ENCODE data around the gene RNF43. TPM values are rescaled to one million over a fixed set of nuclear protein-coding genes. Genes with fewer than 3 reads are reported as not detected.

The RNF43 gene
- total RNA-seq = under 1 TPM; 0.43 to 0.92 (median 0.73) TPM

- Mint-ChIP-seq H3K4me1 (ENCODE audit: low read depth) (peaks cover 23% of the 10 kb centered on the region), H3K27me3 (ENCODE audit: low read depth) (no peaks in the 10 kb centered on the region), H3K9me3 (no peaks in the 10 kb centered on the region), H3K36me3 (ENCODE audit: insufficient read depth) (no peaks in the 10 kb centered on the region), H3K4me3 (no peak within 1 kb of the TSS)
- peak; percentile 84 for DNase-seq
- ATAC-seq = peak; percentile 99 to 100
Measured at GRCh38 chr17:58417300-58418092, at the start of gene RNF43. TSS of gene RNF43 (minus strand) at chr17:58417534. CDS start at chr17:58415577, 1,957 bp downstream.

DNA sequence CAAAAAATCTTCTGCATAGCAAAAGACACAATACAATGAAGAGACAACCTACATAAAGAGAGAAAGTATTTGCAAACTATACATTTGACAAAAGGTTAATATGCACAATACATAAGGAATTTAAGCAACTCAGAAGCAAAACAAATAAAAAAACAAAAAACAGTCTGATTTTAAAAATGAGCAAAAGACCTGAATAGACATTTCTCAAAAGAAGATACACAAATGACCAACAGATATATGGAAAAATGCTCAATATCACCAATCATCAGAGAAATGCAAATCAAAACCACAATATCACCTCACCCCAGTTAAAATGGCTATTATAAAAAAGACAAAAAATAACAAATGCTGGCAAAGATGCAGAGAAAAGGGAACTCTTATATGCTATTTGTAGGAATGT lies 38.2 kb upstream of the RNF43 start:
- no peak for DNase-seq
- Mint-ChIP-seq H3K4me3 (no peak overlapping the region), H3K4me1 (ENCODE audit: low read depth) (no peaks in the 10 kb centered on the region), H3K27me3 (ENCODE audit: low read depth) (no peaks in the 10 kb centered on the region), H3K9me3 (no peaks in the 10 kb centered on the region), H3K36me3 (ENCODE audit: insufficient read depth) (peaks cover 10% of the 10 kb centered on the region)
- no peak for ATAC-seq

DNA sequence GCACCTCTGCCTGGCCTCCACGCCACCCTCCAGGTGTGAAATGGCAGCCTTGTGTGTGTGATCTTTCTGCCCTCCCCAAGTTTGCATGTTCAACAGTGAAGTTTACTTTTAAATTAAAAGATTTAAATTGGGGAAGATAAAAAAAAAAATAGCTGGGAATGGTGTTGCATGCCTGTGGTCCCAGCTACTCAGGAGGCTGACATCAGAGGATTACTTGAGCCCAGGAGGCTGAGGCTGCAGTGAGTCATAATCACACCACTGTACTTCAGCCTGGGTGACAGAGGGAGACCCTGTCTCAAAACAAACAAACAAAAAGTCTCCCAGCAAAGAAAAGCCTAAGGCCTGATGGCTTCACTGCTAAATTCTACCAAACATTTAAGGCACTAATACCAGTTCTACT lies 35.4 kb upstream of the RNF43 start:
- ATAC-seq (no peak), DNase-seq (no peak)
- Mint-ChIP-seq H3K36me3 (ENCODE audit: insufficient read depth) (peaks cover 12% of the 10 kb centered on the region), H3K4me1 (ENCODE audit: low read depth) (no peaks in the 10 kb centered on the region), H3K9me3 (no peaks in the 10 kb centered on the region), H3K4me3 (no peak overlapping the region), H3K27me3 (ENCODE audit: low read depth) (no peaks in the 10 kb centered on the region)

DNA sequence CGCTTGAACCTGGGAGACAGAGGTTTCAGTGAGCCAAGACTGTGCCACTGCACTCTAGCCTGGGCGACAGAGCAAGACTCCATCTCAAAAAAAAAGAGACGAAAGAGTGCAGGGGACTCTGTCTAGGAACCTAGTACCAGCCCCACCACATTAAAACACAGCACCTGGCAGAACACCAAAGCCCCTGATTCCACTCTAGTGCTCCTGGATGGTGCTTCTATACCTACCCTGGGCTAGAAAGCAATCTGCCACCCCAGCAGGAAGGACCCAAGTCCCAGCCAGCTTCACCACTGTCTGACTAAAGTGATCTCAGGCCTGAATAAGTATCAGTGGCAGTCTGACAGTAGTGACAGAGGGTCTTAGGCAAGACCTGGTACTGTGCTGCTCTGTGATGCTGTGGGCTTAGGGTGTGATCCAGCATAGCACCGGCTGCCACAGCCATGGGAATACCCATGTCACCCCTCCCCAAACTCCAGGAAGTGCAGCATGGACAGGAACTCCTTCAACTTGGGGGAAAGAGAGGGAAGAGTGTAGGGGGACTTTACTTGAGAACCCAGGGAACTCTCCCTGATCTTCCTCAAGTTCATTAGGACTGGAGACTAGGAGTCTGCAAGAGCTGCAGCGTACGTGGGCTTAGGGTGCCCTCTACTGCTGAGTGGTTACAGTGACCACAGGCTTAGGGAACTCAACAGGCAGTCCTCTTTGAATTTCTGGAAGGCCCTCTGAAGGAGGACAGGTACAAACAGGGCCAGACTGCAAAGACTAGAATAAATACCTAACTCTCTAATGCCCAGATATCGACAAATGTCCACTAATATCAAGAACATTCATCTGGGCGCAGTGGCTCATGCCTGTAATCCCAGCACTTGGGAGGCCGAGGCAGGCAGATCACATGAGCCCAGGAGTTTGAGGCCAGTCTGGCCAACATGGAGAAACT lies 30.0 kb upstream of the RNF43 start:
- peak; percentile 46 for DNase-seq
- Mint-ChIP-seq H3K4me1 (ENCODE audit: low read depth) (peaks cover 8% of the 10 kb centered on the region), H3K27me3 (ENCODE audit: low read depth) (no peaks in the 10 kb centered on the region), H3K9me3 (no peaks in the 10 kb centered on the region), H3K36me3 (ENCODE audit: insufficient read depth) (peaks cover 11% of the 10 kb centered on the region), H3K4me3 (no peak overlapping the region)
- peak; percentile 88 for ATAC-seq

DNA sequence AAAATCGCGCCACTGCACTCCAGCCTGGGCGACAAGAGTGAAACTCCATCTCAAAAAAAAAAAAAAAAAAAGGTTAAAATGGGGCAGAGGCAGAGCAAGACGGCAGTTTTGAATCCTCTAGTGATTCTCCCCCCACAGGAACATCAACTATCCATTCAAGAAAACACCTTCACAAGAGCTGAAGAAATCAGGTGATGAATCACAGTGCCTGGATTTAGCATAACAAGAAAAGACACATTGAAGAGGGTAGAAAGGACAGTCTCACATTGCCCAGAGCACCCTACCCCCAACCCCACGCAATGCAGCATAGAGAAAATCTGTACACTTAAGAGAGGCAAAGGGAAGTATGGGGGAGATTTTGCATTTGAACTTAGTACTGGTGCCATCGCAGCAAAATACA lies 28.8 kb upstream of the RNF43 start:
- Mint-ChIP-seq H3K36me3 (ENCODE audit: insufficient read depth) (peaks cover 9% of the 10 kb centered on the region), H3K4me3 (no peak overlapping the region), H3K27me3 (ENCODE audit: low read depth) (no peaks in the 10 kb centered on the region), H3K9me3 (no peaks in the 10 kb centered on the region), H3K4me1 (ENCODE audit: low read depth) (peaks cover 8% of the 10 kb centered on the region)
- no peak for ATAC-seq
- DNase-seq = no peak

- Mint-ChIP-seq H3K27me3 (ENCODE audit: low read depth) (no peaks in the 10 kb centered on the region), H3K36me3 (ENCODE audit: insufficient read depth) (peaks cover 7% of the 10 kb centered on the region), H3K4me1 (ENCODE audit: low read depth) (no peaks in the 10 kb centered on the region), H3K4me3 (no peak overlapping the region), H3K9me3 (no peaks in the 10 kb centered on the region)
- ATAC-seq = no peak
- DNase-seq = no peak
Measured at GRCh38 chr17:58436805-58437239, 19.5 kb upstream of the RNF43 start.

GRCh38 chr17:58436245-58436644 lies 18.9 kb upstream of the RNF43 start:
- Mint-ChIP-seq H3K9me3 (no peaks in the 10 kb centered on the region), H3K27me3 (ENCODE audit: low read depth) (no peaks in the 10 kb centered on the region), H3K4me1 (ENCODE audit: low read depth) (no peaks in the 10 kb centered on the region), H3K4me3 (no peak overlapping the region), H3K36me3 (ENCODE audit: insufficient read depth) (peaks cover 7% of the 10 kb centered on the region)
- no peak for ATAC-seq
- DNase-seq = no peak

- no peaks in the 10 kb centered on the region for H3K9me3 Mint-ChIP-seq
- no peaks in the 10 kb centered on the region for H3K27me3 Mint-ChIP-seq (ENCODE audit: low read depth)
- no peak for DNase-seq
- H3K4me3 Mint-ChIP-seq = no peak overlapping the region
- peaks cover 15% of the 10 kb centered on the region for H3K36me3 Mint-ChIP-seq (ENCODE audit: insufficient read depth)
- ATAC-seq = no peak
- no peaks in the 10 kb centered on the region for H3K4me1 Mint-ChIP-seq (ENCODE audit: low read depth)
Measured at GRCh38 chr17:58432806-58433573, 15.7 kb upstream of the RNF43 start.

DNA sequence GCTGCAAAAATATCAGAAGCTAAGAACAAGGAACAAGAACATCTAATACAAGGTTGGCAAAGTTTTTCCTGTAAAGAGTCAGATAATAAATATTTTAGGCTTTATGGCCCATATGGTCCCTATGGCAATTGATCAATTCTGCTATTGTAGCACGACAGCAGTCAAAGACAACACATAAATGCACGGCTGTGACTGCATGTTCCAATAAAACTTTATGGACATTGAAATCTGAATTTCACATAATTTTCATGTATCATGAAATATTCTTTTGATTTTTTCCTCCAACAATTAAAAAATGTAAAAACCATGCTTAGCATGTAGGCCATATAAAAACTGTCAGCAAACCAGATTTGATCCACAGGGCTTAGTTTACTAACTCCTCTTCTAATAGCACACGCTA lies 10.5 kb upstream of the RNF43 start:
- no peak for DNase-seq
- no peak overlapping the region for H3K4me3 Mint-ChIP-seq
- no peaks in the 10 kb centered on the region for H3K4me1 Mint-ChIP-seq (ENCODE audit: low read depth)
- H3K9me3 Mint-ChIP-seq = no peaks in the 10 kb centered on the region
- H3K27me3 Mint-ChIP-seq (ENCODE audit: low read depth) = no peaks in the 10 kb centered on the region
- peaks cover 9% of the 10 kb centered on the region for H3K36me3 Mint-ChIP-seq (ENCODE audit: insufficient read depth)
- no peak for ATAC-seq

GRCh38 chr17:58421711-58422110 lies 4.4 kb upstream of the RNF43 start:
- Mint-ChIP-seq H3K4me1 (ENCODE audit: low read depth) (peaks cover 16% of the 10 kb centered on the region), H3K4me3 (no peak overlapping the region), H3K27me3 (ENCODE audit: low read depth) (no peaks in the 10 kb centered on the region), H3K9me3 (no peaks in the 10 kb centered on the region), H3K36me3 (ENCODE audit: insufficient read depth) (peaks cover 2% of the 10 kb centered on the region)
- ATAC-seq (no peak), DNase-seq (no peak)

- Mint-ChIP-seq H3K4me1 (ENCODE audit: low read depth) (peaks cover 16% of the 10 kb centered on the region), H3K36me3 (ENCODE audit: insufficient read depth) (peaks cover 2% of the 10 kb centered on the region), H3K27me3 (ENCODE audit: low read depth) (no peaks in the 10 kb centered on the region), H3K9me3 (no peaks in the 10 kb centered on the region), H3K4me3 (no peak overlapping the region)
- ATAC-seq (no peak), DNase-seq (no peak)
Measured at GRCh38 chr17:58420827-58421226, 3.5 kb upstream of the RNF43 start.

DNA sequence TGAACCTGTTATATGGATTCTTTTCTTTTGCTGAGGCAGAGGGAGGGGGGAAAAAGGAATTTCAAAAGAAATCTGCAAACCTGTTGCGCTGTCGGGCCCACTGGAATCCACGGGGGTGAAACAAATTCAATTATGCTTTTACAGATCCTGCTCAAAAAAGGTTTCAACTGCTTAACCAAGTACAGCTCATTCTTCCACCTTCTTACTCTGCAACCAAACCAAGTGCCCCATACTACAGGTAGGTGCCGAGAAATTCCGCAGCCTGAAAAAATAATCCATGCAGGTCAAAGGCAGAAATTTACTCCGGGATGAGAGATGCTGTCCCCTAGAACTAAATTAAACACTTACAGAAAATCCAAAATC lies 416 bp downstream of the RNF43 start:
- H3K4me1 Mint-ChIP-seq (ENCODE audit: low read depth) = peaks cover 23% of the 10 kb centered on the region
- H3K4me3 Mint-ChIP-seq = no peak overlapping the region
- no peaks in the 10 kb centered on the region for H3K36me3 Mint-ChIP-seq (ENCODE audit: insufficient read depth)
- no peak for DNase-seq
- ATAC-seq = no peak
- H3K27me3 Mint-ChIP-seq (ENCODE audit: low read depth) = no peaks in the 10 kb centered on the region
- no peaks in the 10 kb centered on the region for H3K9me3 Mint-ChIP-seq

DNA sequence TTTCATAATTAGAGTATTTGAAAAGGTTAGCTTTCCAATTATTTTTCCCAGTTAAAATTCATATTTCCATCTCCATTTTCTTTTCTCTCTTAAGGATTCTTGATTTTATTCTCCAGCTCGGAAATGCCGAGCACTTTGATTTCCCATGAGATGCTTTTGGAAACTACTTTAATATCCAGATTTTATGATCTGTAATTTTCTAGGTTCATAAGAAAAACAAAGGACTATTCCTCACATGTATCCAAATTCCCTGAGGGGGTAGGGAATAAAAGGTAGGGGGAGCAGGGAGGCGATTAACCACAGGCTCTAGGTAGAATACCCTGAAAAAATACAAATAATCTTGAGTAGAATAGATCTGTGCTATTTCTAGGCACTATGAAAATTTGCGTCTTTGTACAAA lies 938 bp downstream of the RNF43 start:
- ATAC-seq = no peak
- Mint-ChIP-seq H3K27me3 (ENCODE audit: low read depth) (no peaks in the 10 kb centered on the region), H3K36me3 (ENCODE audit: insufficient read depth) (no peaks in the 10 kb centered on the region), H3K9me3 (no peaks in the 10 kb centered on the region), H3K4me3 (no peak overlapping the region), H3K4me1 (ENCODE audit: low read depth) (peaks cover 26% of the 10 kb centered on the region)
- no peak for DNase-seq

GRCh38 chr17:58415371-58416055 lies 1.8 kb downstream of the RNF43 start:
- DNase-seq (no peak), ATAC-seq (no peak)
- no peaks in the 10 kb centered on the region for H3K9me3 Mint-ChIP-seq
- H3K27me3 Mint-ChIP-seq (ENCODE audit: low read depth) = no peaks in the 10 kb centered on the region
- peaks cover 26% of the 10 kb centered on the region for H3K4me1 Mint-ChIP-seq (ENCODE audit: low read depth)
- H3K4me3 Mint-ChIP-seq = no peak overlapping the region
- H3K36me3 Mint-ChIP-seq (ENCODE audit: insufficient read depth) = no peaks in the 10 kb centered on the region

Measured in activated T-cell treated with anti-CD3 and anti-CD28 coated beads, Interleukin-2, amount 50 U/mL, for 4 hours (primary cell).